RWPE2 (cell line): ENCODE results near the gene EPHA10.
A peak's percentile ranks its signal among the peaks of the same experiment; 100 is the strongest.

ENCODE experiments used
- ATAC-seq: fragments of 200-7000 bp; cut with Tn5 transposase; 3 replicates; pipeline ENCODE4 v1.9.1; 2021; ENCODE audit warnings: low read depth
- DNase-seq: peaks from one replicate; pipeline ENCODE4 v3.0.0-alpha.2; 2020; ENCODE audit warnings: low spot score
- H3K27ac ChIP-seq: fragments of 450-650 bp; 2 replicates; pipeline ENCODE4 v1.5.1; 2017; ENCODE audit warnings: mild to moderate bottlenecking; ENCODE audit not compliant: poor library complexity, severe bottlenecking
- H3K27me3 ChIP-seq: fragments of 250-450 bp; sonication (Bioruptor Pico); 2 replicates; pipeline ENCODE4 v1.5.1; 2021; ENCODE audit warnings: mild to moderate bottlenecking, moderate library complexity; ENCODE audit not compliant: insufficient read depth, poor library complexity, severe bottlenecking
- H3K36me3 ChIP-seq: fragments of 250-450 bp; sonication (Bioruptor Pico); 2 replicates; pipeline ENCODE4 v1.5.1; 2020; ENCODE audit warnings: low read depth, mild to moderate bottlenecking, moderate library complexity
- H3K4me1 ChIP-seq: fragments of 250-450 bp; sonication (Bioruptor Pico); 2 replicates; pipeline ENCODE4 v1.5.1; 2021; ENCODE audit warnings: mild to moderate bottlenecking, moderate library complexity; ENCODE audit not compliant: insufficient read depth, poor library complexity, severe bottlenecking
- H3K4me3 ChIP-seq: fragments of 250-450 bp; sonication (Bioruptor Pico); 2 replicates; pipeline ENCODE4 v1.5.1; 2021; ENCODE audit warnings: mild to moderate bottlenecking, moderate library complexity; ENCODE audit not compliant: severe bottlenecking
- H3K9me3 ChIP-seq: fragments of 250-450 bp; sonication (Bioruptor Pico); 2 replicates; pipeline ENCODE4 v1.5.1; 2021; ENCODE audit warnings: mild to moderate bottlenecking, moderate library complexity; ENCODE audit not compliant: severe bottlenecking
- CTCF ChIP-seq: fragments of 450-650 bp; IDR thresholded peaks from one replicate; pipeline ENCODE4 v1.5.1; 2017; ENCODE audit warnings: mild to moderate bottlenecking, moderate library complexity; ENCODE audit not compliant: poor library complexity, severe bottlenecking

The EPHA10 gene

GRCh38 chr1:37720231-37721130, 44.4 kb downstream of the EPHA10 start:
- H3K27me3 ChIP-seq: no peaks in the 10 kb centered on the region
- ATAC-seq (no peak), DNase-seq (no peak)
- TF ChIP-seq CTCF: no peak
- peaks cover 14% of the 10 kb centered on the region for H3K4me1 ChIP-seq
- no peaks in the 10 kb centered on the region for H3K36me3 ChIP-seq
- no peak overlapping the region for H3K4me3 ChIP-seq
- no peaks in the 10 kb centered on the region for H3K9me3 ChIP-seq
- no peak overlapping the region for H3K27ac ChIP-seq

- H3K27ac ChIP-seq: no peak overlapping the region
- no peak for DNase-seq
- no peaks in the 10 kb centered on the region for H3K27me3 ChIP-seq
- no peaks in the 10 kb centered on the region for H3K36me3 ChIP-seq
- no peak for ATAC-seq
- H3K9me3 ChIP-seq: no peaks in the 10 kb centered on the region
- peaks cover 14% of the 10 kb centered on the region for H3K4me1 ChIP-seq
- no peak overlapping the region for H3K4me3 ChIP-seq
- TF ChIP-seq CTCF: no peak
Measured at GRCh38 chr1:37719572-37720195, 45.2 kb downstream of the EPHA10 start.

GRCh38 chr1:37718901-37719571, 45.9 kb downstream of the EPHA10 start:
- ATAC-seq: peak; percentile 95
- Histone ChIP-seq H3K4me1 (peaks cover 14% of the 10 kb centered on the region), H3K36me3 (no peaks in the 10 kb centered on the region), H3K4me3 (no peak overlapping the region), H3K27me3 (no peaks in the 10 kb centered on the region), H3K27ac (no peak overlapping the region), H3K9me3 (no peaks in the 10 kb centered on the region)
- no peak for TF ChIP-seq CTCF
- DNase-seq: no peak

GRCh38 chr1:37718181-37718900, 46.6 kb downstream of the EPHA10 start:
- TF ChIP-seq CTCF: no peak
- Histone ChIP-seq H3K4me1 (peaks cover 14% of the 10 kb centered on the region), H3K4me3 (no peak overlapping the region), H3K27ac (no peak overlapping the region), H3K27me3 (no peaks in the 10 kb centered on the region), H3K36me3 (no peaks in the 10 kb centered on the region), H3K9me3 (no peaks in the 10 kb centered on the region)
- no peak for DNase-seq
- ATAC-seq: no peak
